Vagina (tissue), 2 donors: Measurements from ENCODE around the gene ARSJ.

Source experiments
- POLR2A ChIP-seq, 2 donors: fragments of 450-650 bp; IDR thresholded peaks; one replicate each; pipeline ENCODE4 v1.6.1; 2017; ENCODE audit warnings: antibody characterized with exemption in 2 of 2, mild to moderate bottlenecking in 2 of 2, moderate library complexity in 2 of 2
- POLR2AphosphoS5 ChIP-seq, 2 donors: sonication (generic); formaldehyde crosslinking; IDR thresholded peaks; one replicate each; pipeline ENCODE4 v1.9.0; 2017; ENCODE audit warnings: antibody characterized with exemption in 2 of 2, mild to moderate bottlenecking in 2 of 2, low read depth in 1 of 2; ENCODE audit not compliant: insufficient read depth in 1 of 2
- TF ChIP-seq, protein P1 (sequence below), 3 experiments: fragments of 450-650 bp in 2 of 3; fragments of 200-600 bp in 1 of 3; sonication (generic) in 1 of 3; IDR thresholded peaks; one replicate each; pipeline ENCODE4 v1.5.1; 2017 to 2019; ENCODE audit warnings: antibody characterized with exemption in 3 of 3, mild to moderate bottlenecking in 2 of 3, moderate library complexity in 2 of 3

GRCh38 chr4:114005569-114006442 is 26.4 kb upstream of the ARSJ start:
- TF ChIP-seq, protein P1, sequence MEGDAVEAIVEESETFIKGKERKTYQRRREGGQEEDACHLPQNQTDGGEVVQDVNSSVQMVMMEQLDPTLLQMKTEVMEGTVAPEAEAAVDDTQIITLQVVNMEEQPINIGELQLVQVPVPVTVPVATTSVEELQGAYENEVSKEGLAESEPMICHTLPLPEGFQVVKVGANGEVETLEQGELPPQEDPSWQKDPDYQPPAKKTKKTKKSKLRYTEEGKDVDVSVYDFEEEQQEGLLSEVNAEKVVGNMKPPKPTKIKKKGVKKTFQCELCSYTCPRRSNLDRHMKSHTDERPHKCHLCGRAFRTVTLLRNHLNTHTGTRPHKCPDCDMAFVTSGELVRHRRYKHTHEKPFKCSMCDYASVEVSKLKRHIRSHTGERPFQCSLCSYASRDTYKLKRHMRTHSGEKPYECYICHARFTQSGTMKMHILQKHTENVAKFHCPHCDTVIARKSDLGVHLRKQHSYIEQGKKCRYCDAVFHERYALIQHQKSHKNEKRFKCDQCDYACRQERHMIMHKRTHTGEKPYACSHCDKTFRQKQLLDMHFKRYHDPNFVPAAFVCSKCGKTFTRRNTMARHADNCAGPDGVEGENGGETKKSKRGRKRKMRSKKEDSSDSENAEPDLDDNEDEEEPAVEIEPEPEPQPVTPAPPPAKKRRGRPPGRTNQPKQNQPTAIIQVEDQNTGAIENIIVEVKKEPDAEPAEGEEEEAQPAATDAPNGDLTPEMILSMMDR (IDR thresholded peaks at IDR 0.05) = no peak
- TF ChIP-seq POLR2A (IDR thresholded peaks at IDR 0.05) (no peak), POLR2AphosphoS5 (IDR thresholded peaks at IDR 0.05; ENCODE audit: insufficient read depth in 1 of 2, low read depth in 1 of 2) (no peak)
